ENCODE measurements around the gene SPATA46.

The SPATA46 gene

DNA sequence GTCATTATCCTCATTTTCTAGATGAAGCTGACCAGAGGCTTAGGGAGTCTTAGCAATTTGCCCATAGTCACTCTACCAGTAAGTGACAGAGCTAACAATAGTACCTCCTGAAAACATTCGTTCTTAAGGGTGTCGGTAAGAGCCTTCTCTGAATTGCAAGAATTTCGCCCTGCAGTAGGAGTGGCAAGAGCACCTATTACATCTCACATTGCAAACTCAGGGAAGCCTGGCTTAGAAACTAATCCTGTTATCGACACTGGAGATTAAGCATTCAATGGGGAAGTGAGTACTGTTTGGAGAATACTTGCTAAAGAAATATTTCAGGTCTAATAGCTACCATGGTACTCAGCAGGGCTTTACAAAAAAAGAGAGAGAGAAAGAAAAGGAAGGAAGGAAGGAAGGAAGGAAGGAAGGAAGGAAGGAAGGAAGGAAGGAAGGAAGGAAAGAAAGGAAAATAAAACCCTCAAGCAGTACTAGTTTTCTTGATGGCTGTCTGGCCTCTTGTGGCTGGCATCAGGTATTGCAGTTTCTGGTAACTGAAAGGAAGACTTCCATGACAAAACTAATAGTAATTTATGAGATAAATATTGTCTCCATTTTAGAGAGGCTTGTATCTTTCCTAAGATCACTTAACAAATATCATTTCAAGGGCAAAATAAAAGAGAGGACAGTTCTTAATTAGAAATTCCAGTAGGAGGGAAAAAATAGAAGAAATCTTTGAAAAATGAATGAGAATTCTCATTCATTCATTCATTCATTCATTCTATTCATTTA lies 15.3 kb upstream of the SPATA46 start:
- peak; percentile 47 for DNase-seq (ENCODE audit: low read depth)

DNA sequence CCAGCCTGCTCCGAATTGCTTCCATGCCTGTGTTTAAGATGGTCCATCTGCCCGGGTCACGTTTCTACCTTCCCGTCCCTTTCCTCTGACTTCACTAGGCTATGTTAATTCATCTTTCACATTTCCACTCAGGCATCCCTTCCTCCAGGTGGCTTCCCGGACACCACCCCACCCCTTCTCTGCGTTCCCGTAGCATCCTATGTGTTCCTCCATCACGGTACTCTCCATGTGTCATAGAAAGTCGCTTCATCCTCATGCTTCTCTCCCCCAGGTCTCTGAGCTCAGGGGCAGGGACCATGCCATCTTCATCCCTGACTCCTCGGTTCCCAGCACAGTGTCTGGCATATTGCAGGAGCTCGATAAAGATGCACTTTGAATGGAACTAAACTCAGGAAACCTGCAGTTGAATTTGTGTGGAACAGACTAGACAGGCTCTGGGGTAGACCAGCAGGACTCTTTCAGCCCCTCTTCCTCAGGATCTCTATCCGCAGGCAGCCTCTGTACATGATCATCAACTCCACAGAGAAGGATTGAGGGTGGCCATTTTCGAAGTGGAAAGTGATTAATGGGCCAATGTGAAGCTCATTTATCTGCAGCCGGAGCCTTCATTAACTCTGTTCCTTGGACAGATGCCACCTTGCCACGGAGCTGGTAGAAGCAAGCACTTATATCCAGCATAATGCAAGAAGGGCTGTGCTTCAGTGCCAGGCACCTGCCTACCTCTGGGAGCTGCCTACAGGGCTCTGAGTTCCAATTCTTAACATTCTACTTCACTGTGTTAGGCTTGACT lies 13.9 kb upstream of the SPATA46 start:
- DNase-seq (ENCODE audit: low read depth), result no peak

DNA sequence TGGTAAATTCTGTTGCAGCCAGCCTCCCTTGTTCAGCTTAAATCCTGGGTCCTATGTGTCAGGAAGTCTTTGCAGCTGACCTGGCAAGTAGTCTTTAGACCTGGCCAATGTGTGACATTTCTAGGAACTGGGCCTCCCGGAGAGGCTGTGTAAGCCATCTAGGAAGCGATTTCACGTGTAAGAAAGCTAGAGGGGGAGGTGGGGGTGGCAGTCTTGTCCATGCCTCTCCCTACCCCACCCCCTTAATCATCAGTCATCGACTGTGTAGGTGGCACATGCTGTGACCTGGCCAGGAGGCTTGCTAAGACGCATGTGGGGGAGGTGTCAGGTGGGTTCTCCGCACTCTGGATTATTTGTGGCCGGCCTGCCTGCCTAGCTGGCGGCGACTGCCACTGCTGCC lies 13.3 kb upstream of the SPATA46 start:
- no peak for DNase-seq (ENCODE audit: low read depth)

DNA sequence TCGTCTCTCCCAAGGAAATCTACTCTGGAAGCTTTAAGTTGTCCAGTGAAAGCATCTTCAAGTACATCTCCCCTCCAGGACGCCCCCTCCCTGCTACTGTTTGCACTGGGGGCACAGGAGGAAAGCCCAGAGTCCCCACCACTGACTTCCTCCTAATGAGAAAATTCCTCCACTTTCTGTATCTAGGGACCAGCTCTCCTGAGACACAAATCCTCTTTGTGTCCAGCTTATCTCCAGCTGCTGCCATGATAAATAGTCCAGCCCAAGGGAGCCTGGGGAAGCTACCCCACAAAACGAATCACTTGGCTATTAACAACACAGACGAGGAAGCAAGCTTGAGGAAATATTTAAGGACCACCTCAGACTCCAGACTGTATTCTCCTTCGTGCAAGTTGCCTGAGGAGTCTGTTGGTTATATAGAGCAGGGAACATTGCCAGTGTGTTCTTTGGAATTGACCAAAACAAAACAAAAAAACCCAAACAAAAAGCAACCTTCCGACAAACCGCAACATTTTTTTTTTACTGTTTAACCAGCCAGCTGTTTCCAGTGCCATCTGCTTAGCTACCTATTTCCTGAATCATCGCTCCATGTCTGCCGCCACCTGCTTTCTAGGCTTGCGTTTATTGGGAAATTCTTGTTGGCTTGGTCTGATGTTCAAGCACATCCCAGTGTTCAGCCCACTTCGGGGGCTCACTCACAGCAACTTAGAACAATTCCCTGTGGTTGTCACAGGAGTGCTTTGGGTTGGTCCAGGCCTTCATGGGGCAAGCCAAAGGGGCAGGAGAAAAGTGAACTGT lies 12.6 kb upstream of the SPATA46 start:
- peak; percentile 65 for DNase-seq (ENCODE audit: low read depth)

DNA sequence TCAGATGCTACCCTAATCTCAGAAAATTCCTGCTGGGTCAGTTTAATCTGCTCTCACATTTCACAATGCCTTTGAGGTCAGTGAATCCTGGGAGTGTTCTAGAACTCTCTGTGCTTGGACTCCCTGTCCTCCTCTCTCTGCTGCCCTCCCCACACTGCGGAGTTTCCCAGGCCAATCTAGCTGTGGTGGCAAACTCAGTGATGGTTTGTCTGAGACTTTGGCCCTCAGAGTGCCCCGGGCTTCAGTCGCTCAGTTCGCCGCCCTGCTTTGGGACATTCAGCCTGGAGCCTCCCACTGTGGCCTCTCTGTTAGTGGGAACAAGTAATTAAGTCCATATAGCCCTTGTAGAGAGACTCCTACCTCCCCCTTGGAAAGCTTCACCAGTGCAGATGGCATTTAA lies 12.0 kb upstream of the SPATA46 start:
- peak; percentile 46 for DNase-seq (ENCODE audit: low read depth)

DNA sequence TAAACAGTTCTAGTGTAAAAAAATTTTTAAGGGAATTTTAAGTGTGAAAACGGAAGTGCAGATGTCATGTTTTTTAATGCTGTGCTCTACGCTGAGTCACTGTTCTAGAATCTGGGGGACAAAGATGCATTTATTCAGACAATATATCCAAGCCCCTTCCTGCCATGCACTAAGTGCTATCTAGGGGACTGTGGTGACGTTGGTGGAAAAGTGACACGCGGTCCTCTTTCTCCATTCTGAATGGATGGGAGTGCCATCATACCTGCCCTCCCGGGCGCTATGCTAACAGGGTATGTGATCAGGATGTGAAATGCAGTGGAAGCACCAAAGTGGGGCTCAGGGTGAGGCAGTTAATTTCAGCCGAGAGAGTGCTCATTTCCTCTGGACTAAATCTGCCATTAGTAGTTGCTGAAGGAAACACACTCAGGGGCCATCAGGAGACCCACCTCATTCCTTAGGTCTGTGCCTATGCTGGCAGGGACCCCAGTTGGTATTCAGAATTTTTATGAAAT lies 11.5 kb upstream of the SPATA46 start:
- no peak for DNase-seq (ENCODE audit: low read depth)

DNA sequence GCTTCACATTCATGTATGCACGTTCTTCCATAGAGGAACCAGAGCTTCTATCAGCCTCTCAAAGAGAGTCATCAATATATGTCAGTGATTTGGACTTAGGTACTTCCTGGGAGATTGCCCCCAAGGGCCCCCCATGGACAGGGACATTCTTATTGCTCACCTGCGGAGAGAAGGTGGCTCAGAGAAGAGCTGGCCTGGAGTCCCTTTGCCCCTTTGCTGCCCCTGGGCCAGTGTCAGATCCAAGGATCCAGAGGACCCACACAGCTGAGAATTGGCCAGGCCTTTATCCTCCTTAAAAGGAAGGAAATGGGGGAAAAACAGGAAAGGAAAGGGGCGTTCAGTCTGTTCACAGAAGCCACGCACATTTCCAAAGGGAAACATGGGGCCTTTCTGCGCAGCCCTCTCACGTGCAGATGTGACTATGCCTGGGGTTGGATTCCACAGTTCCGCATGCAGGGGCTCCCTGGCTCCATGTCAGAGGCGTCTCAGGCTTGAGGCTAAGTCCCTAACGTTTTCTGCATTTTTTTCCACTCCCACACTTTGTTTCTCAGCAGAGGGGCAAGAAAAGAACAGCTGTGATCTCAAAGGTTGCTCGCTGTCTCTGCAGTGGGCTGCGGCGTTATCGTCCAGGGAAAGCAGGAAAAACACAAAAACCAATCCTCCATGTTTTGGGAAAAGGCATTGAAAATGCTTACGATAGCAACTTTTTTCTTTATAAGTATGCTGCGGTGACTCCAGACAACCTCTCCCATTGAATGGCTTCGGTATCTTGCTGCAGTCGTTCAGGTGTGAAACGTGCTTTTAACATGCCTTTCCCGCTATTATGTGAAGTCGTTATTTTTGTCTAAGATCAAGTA lies 10.8 kb upstream of the SPATA46 start:
- DNase-seq (ENCODE audit: low read depth), result no peak

DNA sequence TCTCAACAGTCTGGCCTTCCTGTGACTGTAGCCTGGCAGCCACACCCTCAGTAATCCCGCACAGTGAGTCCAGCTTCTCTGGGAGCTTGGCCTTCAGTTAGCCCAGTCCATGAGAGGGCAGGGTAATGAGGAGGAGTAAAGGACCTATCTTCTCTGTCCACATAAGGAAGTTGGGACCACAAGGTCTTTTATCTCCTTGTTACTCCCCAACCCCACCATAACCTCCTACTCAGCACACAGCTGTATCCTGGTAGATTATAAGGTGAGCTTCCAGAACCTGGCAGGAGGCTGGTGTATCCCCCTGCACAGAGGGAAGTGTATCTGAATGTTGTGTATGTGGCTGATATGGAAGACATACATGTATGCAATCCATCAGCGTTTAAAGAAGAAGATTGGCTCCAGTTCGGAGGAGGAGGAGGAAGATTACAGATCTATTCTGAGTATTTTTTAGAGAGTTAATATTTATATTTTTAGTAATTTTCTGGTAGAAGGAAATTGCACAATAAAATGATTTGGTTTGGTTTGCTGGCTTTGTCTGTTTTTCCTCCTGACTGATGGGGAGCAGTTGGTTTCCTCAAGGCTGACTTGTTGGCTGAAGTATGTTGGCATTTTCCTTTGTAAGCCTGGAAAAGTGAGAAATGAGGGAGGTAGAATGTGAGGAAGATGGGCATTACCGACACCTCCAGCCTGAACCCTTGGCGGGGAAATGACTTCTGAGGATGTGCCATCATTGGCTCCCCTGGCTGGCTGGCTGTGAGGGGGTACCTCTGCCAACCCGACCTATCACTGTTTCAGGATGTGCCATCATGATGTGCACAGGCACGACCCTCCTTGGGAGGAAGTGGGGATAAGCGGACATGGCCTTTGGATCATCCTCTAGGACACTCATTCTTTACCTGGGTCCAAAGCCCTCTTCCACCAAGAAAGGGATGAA lies 9.9 kb upstream of the SPATA46 start:
- DNase-seq (ENCODE audit: low read depth), result no peak

DNA sequence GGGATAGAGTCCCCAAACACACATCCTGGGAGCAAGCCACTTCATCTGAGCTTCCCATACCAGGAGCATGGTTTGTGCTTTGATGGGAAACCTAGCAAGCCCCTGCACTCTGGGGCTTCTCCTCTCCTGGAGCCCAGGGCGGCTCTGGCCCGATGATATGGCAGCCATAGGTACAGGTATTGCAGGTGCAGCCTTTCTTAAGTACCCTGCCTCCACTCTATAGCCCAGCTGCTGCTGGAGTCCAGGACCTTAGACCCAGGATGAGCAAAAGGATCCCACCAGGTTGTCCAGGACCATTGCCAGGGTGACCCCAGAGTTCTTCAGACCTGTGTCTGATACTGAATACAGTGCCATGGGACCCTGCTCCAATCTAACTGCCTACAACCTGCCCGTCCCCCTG lies 9.0 kb upstream of the SPATA46 start:
- no peak for DNase-seq (ENCODE audit: low read depth)

DNA sequence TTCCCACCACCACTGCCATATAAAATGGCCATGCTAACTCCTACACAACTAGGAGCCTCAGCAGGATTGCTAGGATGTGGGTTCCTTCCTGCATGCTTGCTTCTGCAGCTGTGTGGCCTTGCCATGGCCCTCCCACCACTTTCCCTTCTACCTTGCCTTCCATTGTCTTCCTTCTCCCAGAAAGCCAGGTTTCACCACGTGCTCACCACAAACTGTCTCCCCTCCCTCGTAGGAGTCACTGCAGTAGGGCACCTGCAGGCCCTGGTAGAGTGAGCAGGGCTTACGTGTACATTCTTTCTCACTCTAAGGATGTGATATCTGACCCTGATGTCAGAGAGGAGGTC lies 8.6 kb upstream of the SPATA46 start:
- no peak for DNase-seq (ENCODE audit: low read depth)

DNA sequence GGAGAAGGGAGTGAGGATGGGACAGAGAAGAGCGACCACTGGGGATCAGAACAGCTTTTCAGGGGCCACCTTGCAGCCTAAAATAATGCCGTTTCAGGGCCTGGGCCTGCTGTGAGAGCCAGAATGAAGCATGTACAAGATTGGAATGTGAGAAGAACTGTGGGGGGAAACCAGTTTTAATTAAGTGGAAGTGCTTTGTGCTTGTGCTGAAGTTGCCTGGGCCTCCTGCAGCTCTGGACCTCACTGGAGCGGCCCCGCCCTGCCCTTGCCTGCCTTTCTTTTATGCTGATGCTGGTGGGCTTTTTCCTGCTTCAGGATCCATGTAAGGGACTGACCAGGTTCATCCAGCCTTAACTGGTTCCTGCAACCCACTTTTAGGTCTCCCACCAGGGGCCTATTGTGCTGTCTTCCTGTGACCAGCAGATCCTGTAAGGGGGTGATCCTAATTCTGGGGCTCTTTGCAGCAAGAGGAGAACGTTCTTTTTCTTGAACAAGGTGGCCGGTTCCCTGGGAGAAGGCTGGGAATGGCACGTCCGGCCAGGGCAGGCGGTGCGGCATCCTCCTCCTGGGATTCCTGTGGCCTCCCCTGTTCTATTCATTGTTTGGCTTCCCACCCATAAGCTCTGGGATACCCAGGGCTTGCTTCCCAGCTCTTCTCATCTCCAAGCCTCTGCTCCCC lies 8.1 kb upstream of the SPATA46 start:
- no peak for DNase-seq (ENCODE audit: low read depth)

DNA sequence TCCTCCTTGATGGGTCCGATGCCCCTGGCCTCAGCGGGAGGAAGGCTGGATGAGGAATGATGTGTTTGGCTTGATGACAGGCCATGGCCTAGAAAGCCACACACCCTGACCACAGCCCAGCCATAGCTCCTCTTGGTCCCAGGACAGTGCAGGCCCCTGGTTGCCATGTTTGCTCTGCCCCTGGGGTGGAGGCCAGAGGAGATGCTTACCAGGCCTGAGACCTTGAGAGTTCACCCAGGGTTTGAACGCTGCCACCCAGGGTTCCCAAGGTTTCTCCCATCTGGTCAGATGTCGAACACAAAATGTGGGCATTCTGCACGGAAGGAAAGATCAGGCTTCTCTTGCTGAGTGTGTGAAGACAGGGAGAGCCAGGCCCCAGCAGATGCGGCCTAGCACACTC lies 7.5 kb upstream of the SPATA46 start:
- DNase-seq (ENCODE audit: low read depth), result no peak

DNA sequence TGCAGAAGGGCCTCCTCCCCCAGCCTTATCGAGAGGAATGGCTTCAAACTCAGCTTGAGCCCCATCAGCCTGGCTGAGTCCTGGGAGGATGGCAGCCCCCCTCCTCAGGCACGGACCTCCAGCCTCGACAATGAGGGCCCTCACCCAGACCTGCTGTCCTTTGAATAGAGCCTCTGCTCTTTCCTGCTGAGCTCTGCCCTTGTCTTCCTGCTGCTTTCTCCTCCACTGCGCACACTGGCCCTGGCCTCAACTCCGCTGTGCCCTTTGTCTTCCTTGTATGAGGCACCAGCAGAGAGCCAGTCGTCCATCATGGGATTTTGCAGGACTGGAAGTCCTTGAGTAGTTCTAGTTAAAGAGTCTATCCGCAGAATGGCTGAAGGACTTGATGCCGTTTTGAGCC lies 6.9 kb upstream of the SPATA46 start:
- DNase-seq (ENCODE audit: low read depth), result no peak

DNA sequence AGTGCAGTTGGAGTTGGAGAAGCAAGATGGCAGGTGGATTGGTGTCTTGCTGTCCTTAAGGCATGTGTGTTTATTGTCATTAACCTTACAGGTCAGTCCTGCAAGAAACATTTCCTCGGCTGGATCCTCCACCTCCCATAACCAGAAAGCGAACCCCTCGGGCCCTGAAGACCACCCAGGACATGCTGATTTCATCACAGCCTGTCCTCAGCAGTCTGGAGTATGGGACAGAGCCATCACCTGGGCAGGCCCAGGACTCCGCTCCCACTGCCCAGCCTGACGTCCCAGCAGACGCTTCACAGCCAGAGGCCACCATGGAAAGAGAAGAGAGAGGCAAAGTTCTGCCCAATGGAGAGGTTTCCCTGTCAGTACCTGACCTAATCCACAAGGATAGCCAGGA lies 6.4 kb upstream of the SPATA46 start:
- no peak for DNase-seq (ENCODE audit: low read depth)

DNA sequence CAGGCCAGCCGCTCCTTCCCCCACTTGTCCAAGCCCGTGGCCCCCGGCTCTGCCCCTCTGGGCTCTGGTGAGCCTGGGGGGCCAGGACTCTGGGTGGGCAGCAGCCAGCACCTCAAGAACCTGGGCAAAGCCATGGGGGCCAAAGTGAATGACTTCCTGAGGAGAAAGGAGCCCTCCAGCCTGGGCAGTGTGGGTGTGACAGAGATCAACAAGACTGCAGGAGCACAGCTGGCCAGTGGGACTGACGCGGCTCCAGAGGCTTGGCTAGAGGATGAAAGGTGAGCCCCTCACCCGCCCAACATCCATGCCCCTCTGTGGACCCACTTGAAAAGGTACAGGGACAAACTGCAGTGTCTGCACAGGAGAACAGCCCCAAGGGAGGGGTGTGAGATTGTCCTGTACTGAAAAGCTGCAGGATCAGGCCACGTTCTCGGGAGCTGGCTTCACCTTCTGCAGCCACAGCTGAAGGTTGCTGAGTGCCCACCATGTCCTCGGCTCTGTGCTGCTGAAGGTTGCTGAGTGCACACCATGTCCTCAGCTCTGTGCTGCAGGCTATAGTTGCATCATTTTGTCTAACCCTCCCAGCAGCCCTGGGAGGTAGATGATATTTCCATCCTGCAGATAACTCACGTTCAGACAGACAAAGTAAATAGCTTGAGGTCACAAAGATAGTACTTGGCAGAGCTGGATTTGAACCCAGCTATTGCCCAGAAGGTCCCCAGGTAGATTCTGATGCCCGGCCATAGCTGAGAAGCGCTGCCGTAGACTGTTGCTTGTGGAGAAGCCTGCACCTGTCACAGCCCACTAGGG lies 5.5 kb upstream of the SPATA46 start:
- no peak for DNase-seq (ENCODE audit: low read depth)

DNA sequence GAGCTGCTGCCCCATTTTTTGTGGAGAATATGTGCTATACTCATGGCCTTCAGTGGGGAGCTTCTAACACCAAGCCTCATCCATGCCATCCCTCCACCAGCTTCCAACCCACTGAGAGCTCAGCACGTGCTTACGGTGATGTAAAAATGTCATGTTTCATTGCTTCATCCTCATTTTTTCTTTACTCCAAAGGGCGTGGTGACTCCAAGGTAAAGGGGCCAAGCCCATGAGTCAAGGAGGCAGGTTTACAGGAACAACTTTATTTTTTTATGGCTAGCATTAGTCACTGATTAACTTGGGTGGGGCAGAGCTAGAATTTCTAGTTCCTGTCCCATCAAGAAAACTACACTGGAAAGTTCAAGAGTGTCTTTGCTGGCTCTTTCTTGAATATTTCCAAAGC lies 4.7 kb upstream of the SPATA46 start, which contains the start of gene C1orf226:
Gene C1orf226, plus strand, starts transcription at position 346 of the 400 bp plus-strand sequence. CDS start 174 bp downstream, outside the sequence.
- no peak for DNase-seq (ENCODE audit: low read depth)

DNA sequence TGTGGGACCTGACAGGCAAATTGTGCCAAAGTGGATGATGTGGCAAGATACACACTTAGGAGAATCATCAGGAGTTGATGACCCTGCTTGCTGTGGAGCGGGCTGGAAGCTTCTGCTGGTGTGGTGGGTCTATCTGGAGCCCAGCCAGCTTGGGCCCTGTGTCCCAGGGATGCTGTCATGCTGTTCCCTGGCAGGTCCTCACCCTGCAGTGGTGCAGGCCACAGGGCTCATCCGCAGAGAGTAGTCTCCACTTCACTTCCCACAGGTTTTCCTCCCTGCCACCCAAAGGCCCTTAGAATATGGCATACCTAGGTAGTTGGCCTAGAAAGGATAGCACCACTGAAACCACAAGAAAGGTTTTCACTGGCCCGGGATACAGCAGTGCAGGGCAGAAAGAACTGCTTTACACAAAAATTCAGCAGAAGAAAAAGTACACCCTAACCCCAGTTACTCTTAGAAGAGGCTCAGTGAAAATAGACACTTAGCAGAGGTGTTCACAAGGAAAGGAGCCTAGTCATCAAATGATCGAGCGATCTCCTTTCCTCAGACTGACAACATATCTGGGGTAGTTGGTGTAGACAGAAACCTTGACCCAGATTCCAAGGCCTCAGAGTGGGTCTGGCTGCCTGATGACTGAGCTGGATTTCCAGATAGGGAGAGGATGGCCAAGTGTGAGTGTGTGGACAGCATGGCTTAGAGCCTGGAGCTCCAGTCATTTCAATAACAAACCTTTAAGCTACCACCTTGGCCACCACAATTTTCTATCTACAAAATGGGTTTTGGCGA lies 3.6 kb upstream of the SPATA46 start:
- no peak for DNase-seq (ENCODE audit: low read depth)

DNA sequence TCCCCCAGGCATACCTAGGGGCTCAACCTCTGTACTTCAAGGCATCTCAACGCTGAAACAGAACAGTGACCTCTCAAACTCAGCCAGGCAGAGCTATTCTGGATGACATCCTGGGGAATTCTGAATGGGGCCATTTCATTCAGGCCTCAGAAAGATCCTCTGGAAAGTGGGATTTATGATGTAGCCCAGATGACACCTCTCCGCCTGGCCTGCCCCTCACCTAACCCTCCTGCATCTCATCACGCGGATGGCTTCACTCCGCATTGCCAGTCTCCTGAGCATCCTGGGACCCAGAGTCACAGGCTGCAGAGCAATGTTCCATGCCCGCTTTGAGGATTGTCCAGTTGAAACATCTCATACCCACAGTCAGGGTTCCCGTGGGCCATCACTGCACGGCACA lies 1.2 kb downstream of the SPATA46 start:
- no peak for DNase-seq (ENCODE audit: low read depth)

Data from fibroblast of gingiva (primary cell).